CD4-positive, alpha-beta T cell treated with Interleukin-10 for 1 hour (primary cell): ENCODE results near the gene MEX3A.
"Not testable (repeated sequence)": the region's sequence is repeated elsewhere in the genome, so short reads cannot be mapped to it uniquely, and the experiment has no call there.

Experiments
- DNase-seq: peaks from one replicate; pipeline ENCODE4 v3.0.0-alpha.2; 2020

MEX3A gene

GRCh38 chr1:156117414-156118176, 35.3 kb upstream of the MEX3A start:
- no peak for DNase-seq

GRCh38 chr1:156116731-156117130, 34.5 kb upstream of the MEX3A start:
- DNase-seq: not testable (repeated sequence)

- peak; percentile 44 for DNase-seq
These were observed 33.5 kb upstream of the MEX3A start for GRCh38 chr1:156115514-156116374.

- peak; percentile 42 for DNase-seq
These were observed 32.8 kb upstream of the MEX3A start for GRCh38 chr1:156114919-156115513.

GRCh38 chr1:156114101-156114918, 32.0 kb upstream of the MEX3A start, which contains the start of gene LMNA:
LMNA (plus strand) TSS chr1:156114711; CDS start chr1:156114919, 208 bp downstream.
- DNase-seq: peak; percentile 89

GRCh38 chr1:156113282-156113950, 31.2 kb upstream of the MEX3A start:
- no peak for DNase-seq

- DNase-seq: no peak
These were observed 30.2 kb upstream of the MEX3A start for GRCh38 chr1:156112276-156113137.

GRCh38 chr1:156111355-156111962, 29.2 kb upstream of the MEX3A start:
- DNase-seq: no peak

- DNase-seq: no peak
These were observed 28.0 kb upstream of the MEX3A start for GRCh38 chr1:156110252-156110651.

- DNase-seq: no peak
These were observed 26.5 kb upstream of the MEX3A start for GRCh38 chr1:156108664-156109241.

GRCh38 chr1:156108057-156108456, 25.8 kb upstream of the MEX3A start:
- no peak for DNase-seq

- DNase-seq: no peak
These were observed 24.6 kb upstream of the MEX3A start for GRCh38 chr1:156106624-156107488.

GRCh38 chr1:156104861-156105832, 22.9 kb upstream of the MEX3A start:
- DNase-seq: no peak

GRCh38 chr1:156104065-156104810, 22.0 kb upstream of the MEX3A start:
- peak; percentile 89 for DNase-seq

GRCh38 chr1:156103521-156103947, 21.3 kb upstream of the MEX3A start:
- peak; percentile 46 for DNase-seq

- no peak for DNase-seq
These were observed 20.6 kb upstream of the MEX3A start for GRCh38 chr1:156102633-156103511.
